Kidney tubule cell (primary cell): ENCODE data around the gene NXF1.
A peak's percentile ranks its signal among the peaks of the same experiment; 100 is the strongest.
"Not testable (repeated sequence)": the region's sequence is repeated elsewhere in the genome, so short reads cannot be mapped to it uniquely, and the experiment has no call there.

Source experiments
- DNase-seq: peaks from one replicate; pipeline ENCODE4 v3.0.0-alpha.2; 2018; ENCODE audit warnings: low spot score

Gene NXF1

GRCh38 chr11:62787005-62787759 lies 18.1 kb downstream of the NXF1 start, which contains the start of gene TMEM179B:
Gene TMEM179B, plus strand, starts transcription at chr11:62787402. Its CDS starts 30 bp downstream, at chr11:62787432.
- DNase-seq, result peak; percentile 99

- peak; percentile 88 for DNase-seq
Observed at GRCh38 chr11:62786318-62787004, 18.8 kb downstream of the NXF1 start.

GRCh38 chr11:62782753-62783152 lies 22.5 kb downstream of the NXF1 start:
- no peak for DNase-seq

- no peak for DNase-seq
Observed at GRCh38 chr11:62778441-62778840, 26.8 kb downstream of the NXF1 start.

- DNase-seq, result no peak
Observed at GRCh38 chr11:62777389-62777788, 27.9 kb downstream of the NXF1 start.

GRCh38 chr11:62775646-62776045 lies 29.6 kb downstream of the NXF1 start:
- DNase-seq, result no peak

- no peak for DNase-seq
Observed at GRCh38 chr11:62774407-62774806, 30.8 kb downstream of the NXF1 start.

GRCh38 chr11:62771144-62772021 lies 33.9 kb downstream of the NXF1 start, which contains the start of gene TAF6L:
Gene TAF6L, plus strand, starts transcription at chr11:62771396. Its CDS starts 4,388 bp downstream, at chr11:62775784.
- peak; percentile 97 for DNase-seq

GRCh38 chr11:62770778-62771143 lies 34.5 kb downstream of the NXF1 start:
- DNase-seq, result no peak

- not testable (repeated sequence) for DNase-seq
Observed at GRCh38 chr11:62760867-62761227, 44.4 kb downstream of the NXF1 start.

- DNase-seq, result no peak
Observed at GRCh38 chr11:62757846-62758788, 47.1 kb downstream of the NXF1 start.

- no peak for DNase-seq
Observed at GRCh38 chr11:62755086-62755615, 50.1 kb downstream of the NXF1 start.

GRCh38 chr11:62753736-62754603 lies 51.3 kb downstream of the NXF1 start, which contains the start of gene ZBTB3:
Gene ZBTB3, minus strand, starts transcription at chr11:62754160. Its CDS starts 496 bp downstream, at chr11:62753664.
- DNase-seq, result peak; percentile 100

- DNase-seq, result no peak
Observed at GRCh38 chr11:62752994-62753735, 52.1 kb downstream of the NXF1 start.

GRCh38 chr11:62752177-62752785 lies 53.0 kb downstream of the NXF1 start:
- DNase-seq, result no peak

- not testable (repeated sequence) for DNase-seq
Observed at GRCh38 chr11:62749931-62750330, 55.3 kb downstream of the NXF1 start.

GRCh38 chr11:62747475-62748160 lies 57.6 kb downstream of the NXF1 start:
- peak; percentile 31 for DNase-seq
